HG02885 (cell line): Measurements from ENCODE around the gene SYNPO.

Experiments used
- ATAC-seq: cut with Tn5 transposase; IDR thresholded peaks from one replicate; pipeline ENCODE4 v1.9.1; 2021; ENCODE audit warnings: mild to moderate bottlenecking; ENCODE audit not compliant: unreplicated experiment, poor library complexity

Gene SYNPO

GRCh38 chr5:150653762-150654556, 13.5 kb downstream of the SYNPO start:
- ATAC-seq = no peak

GRCh38 chr5:150655221-150655620, 14.8 kb downstream of the SYNPO start:
- no peak for ATAC-seq

GRCh38 chr5:150656191-150657132, 16.0 kb downstream of the SYNPO start:
- peak; percentile 77 for ATAC-seq

DNA sequence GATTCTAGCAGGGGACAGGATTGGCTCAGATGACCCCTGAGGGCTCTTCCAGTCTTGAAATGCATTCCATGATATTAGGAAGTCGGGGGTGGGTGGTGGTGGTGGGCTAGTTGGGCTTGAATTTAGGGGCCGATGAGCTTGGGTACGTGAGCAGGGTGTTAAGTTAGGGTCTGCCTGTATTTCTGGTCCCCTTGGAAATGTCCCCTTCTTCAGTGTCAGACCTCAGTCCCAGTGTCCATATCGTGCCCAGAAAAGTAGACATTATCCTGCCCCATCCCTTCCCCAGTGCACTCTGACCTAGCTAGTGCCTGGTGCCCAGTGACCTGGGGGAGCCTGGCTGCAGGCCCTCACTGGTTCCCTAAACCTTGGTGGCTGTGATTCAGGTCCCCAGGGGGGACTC, 17.7 kb downstream of the SYNPO start:
- no peak for ATAC-seq

GRCh38 chr5:150658699-150659265, 18.3 kb downstream of the SYNPO start:
- ATAC-seq = no peak

- ATAC-seq = no peak
Measured at GRCh38 chr5:150659360-150660107, 19.1 kb downstream of the SYNPO start.

GRCh38 chr5:150660108-150660831, 19.8 kb downstream of the SYNPO start:
- no peak for ATAC-seq

GRCh38 chr5:150661086-150661485, 20.6 kb downstream of the SYNPO start, which contains the start of gene MYOZ3:
TSS of gene MYOZ3 (plus strand) at chr5:150661251. CDS start at chr5:150662942, 1,691 bp downstream.
- no peak for ATAC-seq

- ATAC-seq = no peak
Measured at GRCh38 chr5:150661821-150662596, 21.5 kb downstream of the SYNPO start.

GRCh38 chr5:150662731-150663516, 22.5 kb downstream of the SYNPO start:
- no peak for ATAC-seq

GRCh38 chr5:150663936-150664335, 23.5 kb downstream of the SYNPO start:
- no peak for ATAC-seq

DNA sequence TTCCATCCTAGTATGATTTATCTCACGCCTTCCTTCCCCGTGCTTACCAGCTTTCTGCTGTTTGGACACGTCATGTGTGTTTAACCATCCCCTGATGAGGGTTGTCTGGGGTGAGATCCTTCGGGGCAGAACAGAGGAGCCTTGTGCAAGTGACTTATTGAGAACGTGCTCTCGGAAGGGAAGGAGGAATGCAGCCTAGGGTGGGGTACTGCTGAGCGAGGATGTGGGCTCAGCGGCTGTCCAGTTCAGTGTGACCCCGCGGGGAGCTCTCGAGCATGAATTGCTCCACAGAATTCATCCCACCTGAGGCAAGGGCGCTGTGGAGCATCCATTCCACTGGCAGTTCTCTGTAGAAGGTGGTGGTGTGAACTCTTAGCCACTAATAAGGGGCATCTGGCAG, 24.6 kb downstream of the SYNPO start:
- ATAC-seq = no peak

DNA sequence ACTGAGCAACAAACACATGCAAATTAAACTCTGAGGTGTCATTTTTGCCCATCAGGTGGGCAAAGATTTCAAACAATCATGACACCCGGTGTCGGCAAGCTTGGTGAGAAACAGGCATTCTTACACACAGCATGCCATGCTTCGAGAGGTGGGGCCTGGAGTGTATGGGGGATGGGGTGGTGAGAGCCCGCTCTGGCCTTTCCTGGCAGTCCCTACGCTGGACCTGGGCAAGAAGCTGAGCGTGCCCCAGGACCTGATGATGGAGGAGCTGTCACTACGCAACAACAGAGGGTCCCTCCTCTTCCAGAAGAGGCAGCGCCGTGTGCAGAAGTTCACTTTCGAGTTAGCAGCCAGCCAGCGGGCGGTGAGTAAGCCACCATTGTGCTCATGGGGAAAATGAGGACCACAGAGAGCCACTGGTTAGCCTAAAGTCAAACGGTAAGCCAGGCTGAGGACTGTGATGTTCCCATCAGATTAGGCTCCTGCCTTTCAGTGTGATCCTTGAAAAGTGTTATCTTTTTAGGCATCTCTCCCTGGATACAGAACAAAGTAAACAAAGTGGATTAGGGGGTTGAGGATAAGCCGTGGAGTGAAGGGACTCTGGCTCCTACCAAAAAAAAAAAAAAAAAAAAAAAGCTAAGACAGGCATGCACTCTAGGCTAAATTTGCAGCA, 30.0 kb downstream of the SYNPO start:
- no peak for ATAC-seq

- ATAC-seq = no peak
Measured at GRCh38 chr5:150670948-150671310, 30.5 kb downstream of the SYNPO start.

- ATAC-seq = no peak
Measured at GRCh38 chr5:150671509-150672236, 31.2 kb downstream of the SYNPO start.

- no peak for ATAC-seq
Measured at GRCh38 chr5:150672237-150672883, 31.9 kb downstream of the SYNPO start.
